Left cardiac atrium (tissue), 4 donors: ENCODE results near the gene ARHGEF40. TPM values are rescaled to one million over a fixed set of nuclear protein-coding genes. Genes with fewer than 3 reads are reported as not detected.

Experiments used
- ATAC-seq, 2 donors: fragments of 200-7000 bp; cut with Tn5 transposase; one replicate each; pipeline ENCODE4 v1.9.1; 2020; ENCODE audit warnings: mild to moderate bottlenecking in 2 of 2, moderate library complexity in 2 of 2
- DNase-seq: peaks from one replicate; pipeline ENCODE4 v3.0.0-alpha.2; 2020
- intact Hi-C, 2 donors: fragments of 100-400 bp; cut with DNase I; formaldehyde crosslinking; loops; one replicate each; pipeline versions ENCODE4 v1.14.1 to v1.15.1; 2022 to 2023
- long read RNA-seq: library from polyadenylated mRNA; unstranded; transcript quantifications from one replicate; pipeline ENCODE4 v2.0.0, GENCODE V29; 2021
- total RNA-seq, 2 donors: library from RNA; stranded (reverse); fragmentation: NEBNext Ultra II Directional; extraction: Animal tissue kit (Norgen Biotek cat#: 25700); gene quantifications; one replicate each; pipeline ENCODE4 v1.2.1, GENCODE V29; 2021
- donor health status: DM: no; HTN: yes; CAD: no.
- donor health status: DM: no; HTN: yes; CAD: no; lungs with severe emphysema.
- donor health status: DM: yes; HTN: yes; CAD: no.
- donor health status: Dilated cardiomyopathy.

The ARHGEF40 gene
- 10 to 100 TPM; 24.9 to 25.5 TPM for total RNA-seq
- long read RNA-seq, partial matches to known transcripts = 12 of 12 reads
- long read RNA-seq, other reads (novel, unspliced or antisense) = 0 of 12 reads

DNA sequence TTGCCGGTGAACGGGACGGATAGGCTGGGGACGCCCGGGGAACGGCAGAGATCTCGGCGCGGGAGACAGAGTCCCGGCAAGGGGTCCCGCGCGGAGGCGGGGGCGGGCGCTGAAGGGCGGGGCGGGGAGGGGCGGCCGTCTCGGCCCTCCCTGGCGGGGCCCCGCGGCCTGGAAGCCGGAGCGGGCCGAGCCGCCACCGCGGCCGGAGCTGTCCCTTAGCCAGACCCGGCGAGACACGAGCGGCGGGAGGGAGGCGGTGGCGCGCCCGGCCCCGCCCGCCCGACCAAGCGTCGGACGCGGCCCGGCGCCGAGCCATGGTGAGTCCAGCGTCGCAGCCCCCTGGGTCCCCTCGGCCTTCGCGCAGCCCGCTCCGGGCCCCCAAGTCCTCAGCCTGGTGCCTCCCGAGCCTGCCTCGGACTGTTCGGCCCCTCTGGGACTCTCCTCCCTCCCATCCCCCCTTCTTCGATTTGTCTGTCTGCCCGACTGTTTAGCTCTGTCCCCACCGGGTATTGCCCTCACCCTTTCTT, at the start of gene ARHGEF40:
Gene ARHGEF40 (plus strand): TSS at position 222 of the 527 bp plus-strand sequence. CDS start 93 bp downstream, at position 315.
- DNase-seq (peak; percentile 75), ATAC-seq (peak; percentile 60 to 68)
- intact Hi-C loops = no loop called here

- ATAC-seq (no peak), DNase-seq (no peak)
- intact Hi-C loops = no loop called here
Measured at GRCh38 chr14:21020977-21021545, 49.0 kb upstream of the ARHGEF40 start.

GRCh38 chr14:21022686-21023085, 47.4 kb upstream of the ARHGEF40 start:
- intact Hi-C loops = no loop called here
- DNase-seq (no peak), ATAC-seq (no peak)

GRCh38 chr14:21023174-21023573, 46.9 kb upstream of the ARHGEF40 start:
- intact Hi-C loops = no loop called here
- DNase-seq = no peak
- ATAC-seq = no peak

GRCh38 chr14:21023817-21024584, 46.1 kb upstream of the ARHGEF40 start:
- intact Hi-C loops = no loop called here
- ATAC-seq = peak in 1 of 2 donors; percentile 11
- no peak for DNase-seq

- peak; percentile 86 for DNase-seq
- intact Hi-C loops = no loop called here
- ATAC-seq = peak; percentile 87 to 88
Measured at GRCh38 chr14:21024585-21025370, 45.3 kb upstream of the ARHGEF40 start, which contains the start of gene NDRG2. Gene NDRG2 (minus strand): TSS chr14:21025061. CDS start chr14:21023315, 1,746 bp downstream.

DNA sequence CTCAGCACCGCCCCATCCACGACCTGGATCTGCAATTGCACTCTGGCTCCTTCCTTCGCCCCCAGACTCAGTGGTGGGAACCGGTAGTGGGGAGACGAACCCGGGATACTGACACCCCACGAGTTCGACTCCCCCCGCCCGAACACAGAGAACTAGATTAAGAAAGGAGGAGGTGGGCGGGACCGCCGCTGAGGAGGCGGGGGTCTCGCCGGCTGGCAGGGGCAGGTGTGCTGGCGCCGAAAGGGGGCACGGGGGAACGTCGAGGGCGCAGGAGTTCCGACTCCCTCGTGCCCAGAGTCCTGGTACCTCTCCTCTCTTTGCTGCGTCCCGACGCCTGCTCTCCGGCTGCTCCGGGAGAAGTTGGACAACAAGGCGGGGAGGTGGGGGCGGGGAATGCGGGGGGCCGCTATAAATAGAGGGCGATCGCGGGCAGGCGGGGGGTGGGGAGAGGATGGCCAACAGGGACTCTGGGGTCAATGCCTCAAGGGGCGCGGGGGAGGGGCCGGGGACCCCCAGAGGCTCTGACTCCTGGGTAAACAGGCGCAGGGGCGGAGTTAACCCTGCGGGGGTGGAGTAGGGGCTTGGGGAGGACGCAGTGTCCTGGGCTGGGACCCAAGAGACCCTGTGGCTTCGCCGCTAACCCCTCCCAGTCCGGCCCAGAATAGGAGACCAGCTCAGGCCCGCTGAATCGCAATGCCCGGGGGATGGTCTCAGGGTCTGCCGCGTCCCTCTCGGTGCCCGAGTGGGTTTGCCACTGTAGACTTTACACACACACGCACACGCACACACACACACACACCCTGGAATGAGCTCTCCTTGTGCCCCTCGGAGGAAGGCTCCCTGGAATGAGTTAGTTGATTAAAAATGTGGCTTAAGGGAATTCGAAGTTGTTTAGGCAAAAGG, 44.5 kb upstream of the ARHGEF40 start:
- intact Hi-C loops = no loop called here
- DNase-seq (peak; percentile 82), ATAC-seq (peak; percentile 66 to 71)

DNA sequence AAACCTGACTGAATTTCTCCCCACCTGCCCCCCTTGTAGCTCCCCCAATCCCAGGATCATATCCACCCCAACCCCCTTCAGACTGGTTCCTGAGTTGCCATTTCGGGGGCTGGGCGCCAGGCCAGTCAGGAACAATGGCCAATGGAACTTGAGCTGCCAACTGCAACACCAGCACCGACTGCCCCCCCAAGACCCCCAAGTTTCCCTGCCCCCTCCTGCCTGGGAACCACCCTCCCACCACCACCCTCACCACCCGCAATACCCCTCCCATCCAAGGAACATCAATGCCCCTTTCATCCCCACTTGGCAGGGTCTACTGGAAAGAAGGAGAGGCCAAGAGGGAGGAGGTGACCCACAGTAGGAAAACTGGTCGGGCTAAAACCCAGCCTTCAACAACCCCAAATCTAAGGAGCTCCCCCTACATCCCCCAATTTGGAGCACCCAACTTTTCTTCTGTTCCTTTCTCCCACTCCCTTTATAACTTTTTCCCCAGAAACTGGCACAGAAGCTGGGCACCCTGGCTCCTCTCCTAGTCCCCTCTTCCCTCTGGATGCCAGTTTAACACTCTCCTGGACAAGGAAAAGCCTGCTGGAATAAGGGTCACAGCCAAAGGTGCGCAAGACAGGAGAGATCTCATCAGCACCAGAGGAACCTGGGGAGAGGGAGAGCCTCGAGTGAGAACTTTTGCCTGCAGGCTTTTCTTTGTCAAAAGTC, 43.7 kb upstream of the ARHGEF40 start:
- no peak for ATAC-seq
- no peak for DNase-seq
- intact Hi-C loops = no loop called here

GRCh38 chr14:21026988-21027315, 43.2 kb upstream of the ARHGEF40 start:
- intact Hi-C loops = no loop called here
- ATAC-seq (peak in 1 of 2 donors; percentile 25), DNase-seq (peak; percentile 60)

DNA sequence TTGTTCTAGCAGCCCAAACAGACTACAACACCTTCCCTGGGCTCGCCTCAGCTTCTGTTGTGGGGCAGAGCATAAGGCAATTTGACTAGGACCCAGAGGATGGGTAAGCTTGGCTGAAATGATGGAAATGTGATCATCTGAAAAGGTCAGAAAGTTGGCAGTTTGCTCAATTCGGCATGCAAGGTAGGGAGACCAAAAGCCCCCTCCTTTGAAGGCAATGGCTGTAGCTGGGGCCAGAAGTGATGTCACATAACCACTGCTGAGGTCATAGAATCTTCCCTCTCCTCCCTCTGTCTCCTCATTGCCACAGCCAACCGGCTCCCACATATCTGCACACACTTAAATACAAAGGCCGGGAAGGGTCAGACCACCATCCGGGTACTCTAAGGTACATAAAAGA, 40.2 kb upstream of the ARHGEF40 start, which contains the start of gene TPPP2:
Gene TPPP2 (plus strand): TSS at position 301 of the 400 bp plus-strand sequence. CDS start 365 bp downstream, outside the sequence.
- no peak for ATAC-seq
- no peak for DNase-seq
- intact Hi-C loops = no loop called here

GRCh38 chr14:21030531-21030930, 39.6 kb upstream of the ARHGEF40 start:
- ATAC-seq (no peak), DNase-seq (no peak)
- intact Hi-C loops = no loop called here

DNA sequence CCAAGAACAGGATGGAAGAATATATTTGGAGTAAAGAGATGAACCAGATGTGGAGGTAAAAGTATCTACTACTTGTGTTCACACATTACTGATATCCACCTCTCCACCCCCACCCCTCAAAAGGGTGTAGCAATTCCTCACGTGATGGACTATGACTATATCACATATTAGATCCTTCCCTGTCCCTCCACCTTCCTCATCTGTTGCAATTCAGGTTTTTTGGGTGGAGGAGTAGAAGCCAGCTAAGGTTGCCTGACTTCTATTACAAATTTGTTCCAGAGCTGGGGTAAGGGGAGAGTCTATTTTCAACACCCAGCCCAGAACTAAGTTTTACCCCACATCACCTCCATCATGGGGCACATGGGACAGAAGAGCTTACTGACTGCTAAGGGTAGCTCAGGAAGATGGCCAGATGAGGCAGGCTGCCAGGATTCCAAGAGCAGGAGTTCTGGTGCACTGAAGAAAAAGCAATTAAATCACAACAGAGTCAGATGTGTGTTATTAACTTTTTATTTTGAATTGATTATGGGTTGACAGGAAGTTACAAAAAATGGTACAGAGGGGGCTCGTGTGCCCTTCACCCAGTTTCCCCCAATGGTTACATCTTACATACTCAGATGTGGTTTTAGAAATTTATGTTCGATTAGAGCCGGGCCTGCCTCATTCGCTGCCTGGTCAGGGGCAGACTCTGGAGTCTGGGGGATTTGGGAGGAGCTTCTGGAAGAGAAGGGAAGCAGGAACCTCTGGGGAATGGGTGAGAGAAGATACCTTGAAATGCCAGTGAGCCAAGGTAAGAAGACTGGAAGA, 37.6 kb upstream of the ARHGEF40 start:
- ATAC-seq (no peak), DNase-seq (no peak)
- intact Hi-C loops = no loop called here

- ATAC-seq (no peak), DNase-seq (no peak)
- intact Hi-C loops = no loop called here
Measured at GRCh38 chr14:21033133-21033698, 36.9 kb upstream of the ARHGEF40 start.

- DNase-seq (no peak), ATAC-seq (no peak)
- intact Hi-C loops = no loop called here
Measured at GRCh38 chr14:21034707-21035106, 35.4 kb upstream of the ARHGEF40 start, which contains the start of gene RNASE13. Gene RNASE13 (minus strand): TSS chr14:21034807. CDS start chr14:21034288, 519 bp downstream.

GRCh38 chr14:21036751-21037150, 33.4 kb upstream of the ARHGEF40 start:
- ATAC-seq (no peak), DNase-seq (no peak)
- intact Hi-C loops = no loop called here

DNA sequence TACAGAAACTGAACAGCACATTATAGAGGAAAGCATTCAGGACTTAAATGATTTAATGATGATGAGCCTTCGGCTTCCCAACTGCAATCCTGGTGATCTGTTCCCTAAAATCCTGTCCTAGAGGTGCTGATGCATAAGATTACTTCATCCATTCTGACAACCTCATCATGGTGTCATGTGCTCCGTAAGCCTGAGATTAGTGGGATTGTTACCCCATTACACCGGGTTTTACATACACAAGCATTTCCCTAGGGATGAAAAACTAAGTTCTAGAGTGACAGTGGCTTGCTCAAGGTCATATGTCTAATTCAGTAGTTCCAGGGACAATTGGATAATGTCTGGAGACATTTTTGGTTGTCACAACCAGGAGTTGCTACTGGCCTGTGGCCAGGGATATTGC, 32.9 kb upstream of the ARHGEF40 start:
- ATAC-seq = no peak
- no peak for DNase-seq
- intact Hi-C loops = no loop called here
